GM23338 (cell line): Measurements from ENCODE around the gene TTC12. TPM values are rescaled to one million over a fixed set of nuclear protein-coding genes. Genes with fewer than 3 reads are reported as not detected.

Experiments used
- ATAC-seq: fragments of 200-7000 bp; cut with Tn5 transposase; 3 replicates; pipeline ENCODE4 v1.9.1; 2020
- DNase-seq: peaks from one replicate; pipeline ENCODE4 v3.0.0-alpha.2; 2015; ENCODE audit warnings: low spot score
- H2AFZ ChIP-seq: fragments of 200-600 bp; sonication (generic); 2 replicates; pipeline ENCODE4 v1.8.0; 2016; ENCODE audit warnings: antibody characterized with exemption, mild to moderate bottlenecking, moderate library complexity
- H3F3A ChIP-seq: fragments of 200-600 bp; sonication (generic); replicated peaks from 2 replicates; pipeline ENCODE4 v1.8.0; 2017; ENCODE audit warnings: antibody characterized with exemption, mixed run types, low read depth
- H3K27ac ChIP-seq: fragments of 200-600 bp; sonication (generic); 2 replicates; pipeline ENCODE4 v1.6.1; 2016; ENCODE audit warnings: low read depth
- H3K27me3 ChIP-seq: fragments of 200-600 bp; sonication (generic); 2 replicates; pipeline ENCODE4 v1.8.0; 2016; ENCODE audit warnings: mild to moderate bottlenecking, mixed run types, moderate library complexity; ENCODE audit not compliant: insufficient read depth
- H3K36me3 ChIP-seq: fragments of 200-600 bp; sonication (generic); 2 replicates; pipeline ENCODE4 v1.8.0; 2016; ENCODE audit warnings: mild to moderate bottlenecking; ENCODE audit not compliant: insufficient read depth
- H3K4me1 ChIP-seq: fragments of 200-600 bp; sonication (generic); 2 replicates; pipeline ENCODE4 v1.8.0; 2016; ENCODE audit warnings: mild to moderate bottlenecking, moderate library complexity; ENCODE audit not compliant: insufficient read depth
- H3K4me2 ChIP-seq: fragments of 200-600 bp; sonication (generic); 2 replicates; pipeline ENCODE4 v1.7.1; 2017; ENCODE audit warnings: mixed run types
- H3K4me3 ChIP-seq: fragments of 200-600 bp; sonication (generic); 2 replicates; pipeline ENCODE4 v1.6.1; 2016; ENCODE audit warnings: mixed run types
- H3K79me2 ChIP-seq: fragments of 200-600 bp; sonication (generic); replicated peaks from 2 replicates; pipeline ENCODE4 v1.8.0; 2017; ENCODE audit warnings: mild to moderate bottlenecking; ENCODE audit not compliant: insufficient read depth
- H3K9me2 ChIP-seq: fragments of 200-600 bp; sonication (generic); 2 replicates; pipeline ENCODE4 v1.8.0; 2017; ENCODE audit not compliant: insufficient read depth
- H4K20me1 ChIP-seq: fragments of 200-600 bp; sonication (generic); replicated peaks from 2 replicates; pipeline ENCODE4 v1.8.0; 2017; ENCODE audit warnings: mild to moderate bottlenecking; ENCODE audit not compliant: insufficient read depth
- H3K27ac Mint-ChIP-seq: 2 replicates; pipeline ENCODE4 v1.8.0; 2020; ENCODE audit warnings: inconsistent platforms, mild to moderate bottlenecking, moderate library complexity, mixed read lengths
- H3K27me3 Mint-ChIP-seq: 3 replicates; pipeline ENCODE4 v1.8.0; 2022; ENCODE audit warnings: low read depth, mild to moderate bottlenecking, moderate library complexity, mixed read lengths, inconsistent platforms; ENCODE audit not compliant: insufficient read depth, poor library complexity
- H3K36me3 Mint-ChIP-seq: 3 replicates; pipeline ENCODE4 v1.8.0; 2021; ENCODE audit warnings: low read depth, mild to moderate bottlenecking, inconsistent platforms, moderate library complexity, mixed read lengths
- H3K4me1 Mint-ChIP-seq: 3 replicates; pipeline ENCODE4 v1.8.0; 2020; ENCODE audit warnings: mild to moderate bottlenecking, inconsistent platforms, mixed read lengths
- H3K4me3 Mint-ChIP-seq: 3 replicates; pipeline ENCODE4 v1.8.0; 2021; ENCODE audit warnings: moderate library complexity, mild to moderate bottlenecking, inconsistent platforms, mixed read lengths
- H3K9me3 Mint-ChIP-seq: 3 replicates; pipeline ENCODE4 v1.8.0; 2020; ENCODE audit warnings: moderate library complexity, mild to moderate bottlenecking, inconsistent platforms, mixed read lengths
- CREB1 ChIP-seq: fragments of 250-450 bp; sonication (Bioruptor Pico); IDR thresholded peaks from 2 replicates; pipeline ENCODE4 v1.5.0; 2020; ENCODE audit warnings: low read depth, mild to moderate bottlenecking, moderate library complexity
- EZH2 ChIP-seq: fragments of 200-600 bp; sonication (generic); IDR thresholded peaks from one replicate; pipeline ENCODE4 v1.8.0; 2017; ENCODE audit warnings: antibody characterized with exemption, mild to moderate bottlenecking, low read depth; ENCODE audit not compliant: unreplicated experiment
- EZH2phosphoT487 ChIP-seq: fragments of 200-600 bp; sonication (generic); IDR thresholded peaks from one replicate; pipeline ENCODE4 v1.8.1; 2018; ENCODE audit warnings: antibody characterized with exemption; ENCODE audit not compliant: unreplicated experiment
- JUNB ChIP-seq: IDR thresholded peaks from one replicate; pipeline ENCODE4 v1.6.1; 2016; ENCODE audit warnings: antibody characterized with exemption; ENCODE audit not compliant: unreplicated experiment
- NANOG ChIP-seq: IDR thresholded peaks from 2 replicates; pipeline ENCODE4 v1.6.1; 2016; ENCODE audit warnings: antibody characterized with exemption, borderline replicate concordance
- POLR2AphosphoS5 ChIP-seq: IDR thresholded peaks from 2 replicates; pipeline ENCODE4 v1.6.1; 2016; ENCODE audit warnings: antibody characterized with exemption, low read depth
- STAT1 ChIP-seq: IDR thresholded peaks from one replicate; pipeline ENCODE4 v1.6.1; 2016; ENCODE audit warnings: antibody characterized with exemption; ENCODE audit not compliant: unreplicated experiment
- ZNF114 ChIP-seq: fragments of 250-450 bp; sonication (Bioruptor Pico); IDR thresholded peaks from 2 replicates; pipeline ENCODE4 v1.5.0; 2020; ENCODE audit warnings: mild to moderate bottlenecking, moderate library complexity
- ZNF331 ChIP-seq: fragments of 250-450 bp; sonication (Bioruptor Pico); IDR thresholded peaks from 2 replicates; pipeline ENCODE4 v1.5.0; 2020; ENCODE audit warnings: low read depth, mild to moderate bottlenecking, moderate library complexity
- polyA plus RNA-seq: library from polyadenylated mRNA; unstranded; fragments of >200 nt; fragmentation: Nextera tagmentation; extraction: Ambion mirVana; gene quantifications from 2 replicates; pipeline ENCODE4 v1.2.1, GENCODE V29; 2016
- total RNA-seq: library from RNA; depleted of rRNA; stranded (reverse); fragments of >200 nt; shearing (Covaris generic); gene quantifications from 2 replicates; pipeline ENCODE4 v1.2.3, GENCODE V29; 2014
- TF ChIP-seq, protein P1 (sequence below): IDR thresholded peaks from 2 replicates; pipeline ENCODE4 v1.6.1; 2016; ENCODE audit warnings: antibody characterized with exemption
- TF ChIP-seq, protein P2 (sequence below): IDR thresholded peaks from one replicate; pipeline ENCODE4 v1.6.1; 2018; ENCODE audit warnings: antibody characterized with exemption; ENCODE audit not compliant: unreplicated experiment
- TF ChIP-seq, protein P3 (sequence below), 2 experiments: fragments of 200-600 bp in 1 of 2; sonication (generic) in 1 of 2; conservative IDR thresholded peaks; 2 replicates each; pipeline versions ENCODE4 v1.5.1 to v1.6.1; 2016 to 2017; ENCODE audit warnings: antibody characterized with exemption in 2 of 2, low read depth in 2 of 2, mild to moderate bottlenecking in 2 of 2, moderate library complexity in 1 of 2

Gene TTC12
- total and polyA plus RNA-seq, 2 experiments from 2014 or later, result 3.4 to 12.5 TPM

- Mint-ChIP-seq H3K27me3 (peaks cover 5% of the 10 kb centered on the region), H3K27ac (no peak overlapping the region), H3K4me3 (no peak overlapping the region), H3K36me3 (no peaks in the 10 kb centered on the region), H3K4me1 (peaks cover 2% of the 10 kb centered on the region; the same call in 2 of the 3 replicates), H3K9me3 (no peaks in the 10 kb centered on the region)
- ATAC-seq (no peak), DNase-seq (no peak)
- TF ChIP-seq, protein P1, sequence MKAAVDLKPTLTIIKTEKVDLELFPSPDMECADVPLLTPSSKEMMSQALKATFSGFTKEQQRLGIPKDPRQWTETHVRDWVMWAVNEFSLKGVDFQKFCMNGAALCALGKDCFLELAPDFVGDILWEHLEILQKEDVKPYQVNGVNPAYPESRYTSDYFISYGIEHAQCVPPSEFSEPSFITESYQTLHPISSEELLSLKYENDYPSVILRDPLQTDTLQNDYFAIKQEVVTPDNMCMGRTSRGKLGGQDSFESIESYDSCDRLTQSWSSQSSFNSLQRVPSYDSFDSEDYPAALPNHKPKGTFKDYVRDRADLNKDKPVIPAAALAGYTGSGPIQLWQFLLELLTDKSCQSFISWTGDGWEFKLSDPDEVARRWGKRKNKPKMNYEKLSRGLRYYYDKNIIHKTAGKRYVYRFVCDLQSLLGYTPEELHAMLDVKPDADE, result no peak
- TF ChIP-seq NANOG (no peak), JUNB (no peak), EZH2 (no peak), EZH2phosphoT487 (no peak), STAT1 (no peak), ZNF114 (no peak), POLR2AphosphoS5 (no peak), ZNF331 (CRISPR knock-in tag) (no peak), CREB1 (CRISPR knock-in tag) (no peak)
- TF ChIP-seq, protein P2, sequence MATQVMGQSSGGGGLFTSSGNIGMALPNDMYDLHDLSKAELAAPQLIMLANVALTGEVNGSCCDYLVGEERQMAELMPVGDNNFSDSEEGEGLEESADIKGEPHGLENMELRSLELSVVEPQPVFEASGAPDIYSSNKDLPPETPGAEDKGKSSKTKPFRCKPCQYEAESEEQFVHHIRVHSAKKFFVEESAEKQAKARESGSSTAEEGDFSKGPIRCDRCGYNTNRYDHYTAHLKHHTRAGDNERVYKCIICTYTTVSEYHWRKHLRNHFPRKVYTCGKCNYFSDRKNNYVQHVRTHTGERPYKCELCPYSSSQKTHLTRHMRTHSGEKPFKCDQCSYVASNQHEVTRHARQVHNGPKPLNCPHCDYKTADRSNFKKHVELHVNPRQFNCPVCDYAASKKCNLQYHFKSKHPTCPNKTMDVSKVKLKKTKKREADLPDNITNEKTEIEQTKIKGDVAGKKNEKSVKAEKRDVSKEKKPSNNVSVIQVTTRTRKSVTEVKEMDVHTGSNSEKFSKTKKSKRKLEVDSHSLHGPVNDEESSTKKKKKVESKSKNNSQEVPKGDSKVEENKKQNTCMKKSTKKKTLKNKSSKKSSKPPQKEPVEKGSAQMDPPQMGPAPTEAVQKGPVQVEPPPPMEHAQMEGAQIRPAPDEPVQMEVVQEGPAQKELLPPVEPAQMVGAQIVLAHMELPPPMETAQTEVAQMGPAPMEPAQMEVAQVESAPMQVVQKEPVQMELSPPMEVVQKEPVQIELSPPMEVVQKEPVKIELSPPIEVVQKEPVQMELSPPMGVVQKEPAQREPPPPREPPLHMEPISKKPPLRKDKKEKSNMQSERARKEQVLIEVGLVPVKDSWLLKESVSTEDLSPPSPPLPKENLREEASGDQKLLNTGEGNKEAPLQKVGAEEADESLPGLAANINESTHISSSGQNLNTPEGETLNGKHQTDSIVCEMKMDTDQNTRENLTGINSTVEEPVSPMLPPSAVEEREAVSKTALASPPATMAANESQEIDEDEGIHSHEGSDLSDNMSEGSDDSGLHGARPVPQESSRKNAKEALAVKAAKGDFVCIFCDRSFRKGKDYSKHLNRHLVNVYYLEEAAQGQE, result no peak
- TF ChIP-seq, protein P3, sequence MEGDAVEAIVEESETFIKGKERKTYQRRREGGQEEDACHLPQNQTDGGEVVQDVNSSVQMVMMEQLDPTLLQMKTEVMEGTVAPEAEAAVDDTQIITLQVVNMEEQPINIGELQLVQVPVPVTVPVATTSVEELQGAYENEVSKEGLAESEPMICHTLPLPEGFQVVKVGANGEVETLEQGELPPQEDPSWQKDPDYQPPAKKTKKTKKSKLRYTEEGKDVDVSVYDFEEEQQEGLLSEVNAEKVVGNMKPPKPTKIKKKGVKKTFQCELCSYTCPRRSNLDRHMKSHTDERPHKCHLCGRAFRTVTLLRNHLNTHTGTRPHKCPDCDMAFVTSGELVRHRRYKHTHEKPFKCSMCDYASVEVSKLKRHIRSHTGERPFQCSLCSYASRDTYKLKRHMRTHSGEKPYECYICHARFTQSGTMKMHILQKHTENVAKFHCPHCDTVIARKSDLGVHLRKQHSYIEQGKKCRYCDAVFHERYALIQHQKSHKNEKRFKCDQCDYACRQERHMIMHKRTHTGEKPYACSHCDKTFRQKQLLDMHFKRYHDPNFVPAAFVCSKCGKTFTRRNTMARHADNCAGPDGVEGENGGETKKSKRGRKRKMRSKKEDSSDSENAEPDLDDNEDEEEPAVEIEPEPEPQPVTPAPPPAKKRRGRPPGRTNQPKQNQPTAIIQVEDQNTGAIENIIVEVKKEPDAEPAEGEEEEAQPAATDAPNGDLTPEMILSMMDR (conservative IDR thresholded peaks at IDR 0.05; ENCODE audit: low read depth in 2 of 2), result no peak
- Histone ChIP-seq H3K9me2 (no peaks in the 10 kb centered on the region), H3K36me3 (no peaks in the 10 kb centered on the region), H2AFZ (no peak overlapping the region), H3K27me3 (no peaks in the 10 kb centered on the region), H3K4me1 (no peaks in the 10 kb centered on the region), H3F3A (no peaks in the 10 kb centered on the region), H3K4me3 (no peak overlapping the region), H3K27ac (no peak overlapping the region), H4K20me1 (no peaks in the 10 kb centered on the region), H3K79me2 (no peaks in the 10 kb centered on the region), H3K4me2 (no peak overlapping the region)
These were observed 46.9 kb upstream of the TTC12 start for GRCh38 chr11:113267493-113267892.
